Urothelium cell line (cell line): ENCODE data around the gene GSC.
"Not testable (repeated sequence)": the region's sequence is repeated elsewhere in the genome, so short reads cannot be mapped to it uniquely, and the experiment has no call there.

Experiments used
- DNase-seq: peaks from one replicate; pipeline ENCODE4 v3.0.0; 2011; ENCODE audit warnings: low spot score, mixed read lengths
- FAIRE-seq: peaks from 2 replicates; lab custom pipeline; 2011; peaks lifted over from hg19 to GRCh38; lab: Jason Lieb, UNC

Gene GSC

GRCh38 chr14:94769391-94770250 lies at the start of gene GSC:
Gene GSC (minus strand): TSS chr14:94770113. CDS start chr14:94770015, 98 bp downstream.
- DNase-seq (peak; percentile 36), FAIRE-seq (no peak)

DNA sequence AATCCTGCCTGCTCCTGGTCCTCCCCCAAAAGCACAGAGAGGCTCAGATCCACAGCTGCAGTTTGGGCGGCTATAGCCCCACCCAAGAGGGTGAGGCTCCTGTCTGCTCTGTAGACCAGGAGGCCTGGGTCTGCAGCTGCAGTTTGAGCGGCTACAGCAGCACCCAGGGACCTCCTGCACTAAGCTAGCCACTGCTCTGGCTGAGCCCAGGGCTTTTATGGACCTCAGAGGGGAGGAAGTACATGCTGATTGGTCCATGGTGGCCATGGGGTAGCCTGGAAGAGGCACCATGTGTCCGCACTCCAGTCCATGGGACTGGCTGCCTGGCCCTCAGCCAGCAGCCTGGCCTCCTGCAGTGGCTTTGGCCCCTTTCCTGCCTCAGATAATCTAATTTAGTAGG lies 49.6 kb upstream of the GSC start:
- DNase-seq (no peak), FAIRE-seq (no peak)

DNA sequence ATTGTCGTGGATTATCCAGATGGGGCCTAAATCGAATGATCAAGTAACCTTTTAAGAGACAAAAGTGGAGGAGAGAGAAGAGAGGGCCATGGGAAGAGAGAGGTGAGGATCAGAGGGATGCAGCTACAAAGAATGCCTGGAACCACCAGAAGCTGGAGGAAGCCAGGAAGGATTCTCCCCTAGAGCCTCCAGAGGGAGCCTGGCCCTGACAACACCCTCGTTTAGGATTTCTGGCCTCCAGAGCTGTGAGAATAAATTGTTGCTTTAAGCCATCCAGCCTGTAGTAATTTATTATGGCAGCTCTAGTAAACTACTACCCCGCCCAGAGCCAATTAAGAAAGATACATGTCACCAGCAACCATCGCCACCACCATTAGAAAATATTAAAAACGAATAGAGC lies 46.2 kb upstream of the GSC start:
- no peak for DNase-seq
- FAIRE-seq = no peak

- no peak for FAIRE-seq
Measured at GRCh38 chr14:94805680-94806288, 35.9 kb upstream of the GSC start.

DNA sequence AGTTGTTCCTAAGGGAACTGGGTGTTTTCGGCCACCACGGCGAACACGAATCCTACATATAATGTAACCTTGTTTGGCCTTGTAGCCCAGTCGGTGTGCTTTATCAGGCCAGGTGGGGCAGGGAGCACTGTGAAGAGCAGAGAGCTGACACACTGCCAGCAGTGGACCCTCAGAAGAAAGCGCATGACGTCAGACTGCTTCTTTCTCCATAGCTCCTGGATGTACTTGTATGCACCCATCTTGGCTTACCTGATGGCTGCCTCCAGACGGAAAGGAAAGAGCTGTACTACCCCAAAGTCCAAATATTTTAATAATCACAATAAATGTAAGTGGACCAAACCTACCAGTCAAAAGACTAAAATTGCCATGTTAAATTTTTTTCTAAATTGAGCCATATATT lies 31.3 kb upstream of the GSC start:
- DNase-seq = no peak
- FAIRE-seq = no peak

More at GRCh38 chr14:94805680-94806288, 35.9 kb upstream of the GSC start:
- DNase-seq = no peak

- DNase-seq, FAIRE-seq: not testable (repeated sequence)
Measured at GRCh38 chr14:94800764-94801163, 30.9 kb upstream of the GSC start.

GRCh38 chr14:94797887-94798286 lies 28.0 kb upstream of the GSC start:
- FAIRE-seq (no peak), DNase-seq (no peak)

DNA sequence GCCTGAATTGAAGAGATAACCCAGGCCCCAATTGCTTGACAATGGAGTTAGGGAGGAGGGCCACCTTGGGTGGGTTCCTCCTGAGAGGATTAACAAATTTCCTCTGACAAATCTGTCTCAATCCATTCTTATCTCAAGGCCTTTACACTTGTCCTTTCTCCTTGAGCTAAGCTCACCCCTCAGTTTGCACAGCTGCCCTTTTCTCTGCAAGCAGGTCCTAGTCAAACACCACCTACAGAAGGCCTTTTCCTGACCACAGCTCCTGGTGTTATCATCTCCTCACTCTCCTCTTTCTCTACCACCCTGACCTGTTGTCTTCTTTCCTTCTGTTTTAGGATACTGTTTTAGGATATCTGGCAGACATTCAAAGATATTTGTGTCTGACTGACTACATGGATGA lies 26.4 kb upstream of the GSC start:
- DNase-seq (no peak), FAIRE-seq (no peak)

- DNase-seq = peak; percentile 21
- FAIRE-seq = no peak
Measured at GRCh38 chr14:94795372-94795771, 25.5 kb upstream of the GSC start.

DNA sequence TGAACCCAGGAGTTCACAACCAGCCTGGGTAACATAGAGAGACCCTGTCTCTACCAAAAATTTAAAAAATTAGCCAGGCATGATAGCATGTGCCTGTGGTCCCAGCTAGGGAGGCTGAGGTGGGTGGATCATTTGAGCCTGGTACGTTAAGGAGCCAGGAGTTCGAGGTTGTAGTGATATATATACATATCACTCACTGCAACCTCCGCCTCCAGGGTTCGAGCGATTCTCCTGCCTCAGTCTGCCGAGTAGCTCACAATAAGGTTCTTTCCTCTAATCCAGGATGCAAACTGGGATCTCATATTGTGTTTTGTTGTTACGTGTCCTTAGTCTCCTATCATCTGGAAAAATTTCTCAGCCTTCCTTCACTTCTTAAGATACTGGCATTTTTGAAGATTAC lies 24.0 kb upstream of the GSC start:
- no peak for FAIRE-seq
- no peak for DNase-seq

GRCh38 chr14:94787655-94788054 lies 17.7 kb upstream of the GSC start:
- FAIRE-seq = no peak
- DNase-seq = no peak

DNA sequence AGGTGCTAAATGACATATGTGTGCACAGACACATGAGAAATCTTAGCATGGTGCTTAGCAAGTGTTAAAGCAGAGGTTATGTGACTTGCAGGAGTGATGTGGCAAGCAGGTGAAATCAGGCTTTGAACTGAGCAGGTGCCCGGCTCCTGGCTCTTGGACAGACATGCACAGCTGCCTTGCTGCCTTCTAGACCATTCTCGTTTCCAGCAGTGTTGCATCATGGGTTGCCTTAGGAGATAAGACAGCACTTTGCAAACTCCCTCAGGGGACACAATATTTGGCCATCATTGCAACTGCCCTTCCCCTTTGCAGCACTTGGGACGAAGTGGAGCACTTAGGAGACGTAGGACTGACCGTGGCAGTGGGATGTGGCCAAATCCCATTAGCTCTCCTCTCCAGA lies 17.2 kb upstream of the GSC start:
- FAIRE-seq = no peak
- DNase-seq = no peak

GRCh38 chr14:94780536-94781399 lies 10.9 kb upstream of the GSC start:
- FAIRE-seq (no peak), DNase-seq (no peak)

DNA sequence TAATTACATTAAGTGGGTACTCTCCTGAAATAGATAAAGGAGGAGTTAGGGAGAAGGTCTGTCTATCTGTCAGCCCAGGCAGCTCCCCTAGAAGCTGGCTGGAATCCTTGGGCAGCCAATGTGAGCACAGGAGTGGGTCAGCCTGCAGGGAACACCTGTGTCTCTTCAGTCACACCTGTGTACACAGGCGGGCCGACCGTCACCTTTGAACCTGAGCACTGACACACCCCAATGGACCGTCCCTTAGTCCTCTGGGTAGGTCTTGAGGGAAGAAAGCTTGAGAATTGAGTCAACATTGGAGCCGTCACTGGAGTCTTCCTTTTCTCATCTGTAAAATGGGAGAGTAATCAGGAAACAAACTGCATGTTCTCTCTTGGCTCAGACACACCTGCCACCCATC lies 9.8 kb upstream of the GSC start:
- no peak for DNase-seq
- no peak for FAIRE-seq

DNA sequence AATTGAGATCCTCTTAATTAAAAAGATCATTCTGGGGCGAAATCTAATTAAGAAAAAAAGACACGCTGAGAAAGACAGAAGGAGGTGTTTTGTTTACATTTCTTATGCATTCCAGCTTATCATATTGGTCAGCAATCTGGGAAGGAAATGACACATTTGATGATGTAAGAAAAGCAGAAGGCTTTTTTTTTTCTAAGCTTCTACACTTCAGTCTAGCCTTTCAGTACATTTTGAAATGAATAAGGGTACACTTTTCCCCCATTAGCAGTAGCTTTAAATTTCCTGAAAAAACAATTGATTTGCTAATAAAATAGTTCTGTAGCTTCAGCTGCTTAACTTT lies 5.9 kb upstream of the GSC start:
- DNase-seq (no peak), FAIRE-seq (no peak)

DNA sequence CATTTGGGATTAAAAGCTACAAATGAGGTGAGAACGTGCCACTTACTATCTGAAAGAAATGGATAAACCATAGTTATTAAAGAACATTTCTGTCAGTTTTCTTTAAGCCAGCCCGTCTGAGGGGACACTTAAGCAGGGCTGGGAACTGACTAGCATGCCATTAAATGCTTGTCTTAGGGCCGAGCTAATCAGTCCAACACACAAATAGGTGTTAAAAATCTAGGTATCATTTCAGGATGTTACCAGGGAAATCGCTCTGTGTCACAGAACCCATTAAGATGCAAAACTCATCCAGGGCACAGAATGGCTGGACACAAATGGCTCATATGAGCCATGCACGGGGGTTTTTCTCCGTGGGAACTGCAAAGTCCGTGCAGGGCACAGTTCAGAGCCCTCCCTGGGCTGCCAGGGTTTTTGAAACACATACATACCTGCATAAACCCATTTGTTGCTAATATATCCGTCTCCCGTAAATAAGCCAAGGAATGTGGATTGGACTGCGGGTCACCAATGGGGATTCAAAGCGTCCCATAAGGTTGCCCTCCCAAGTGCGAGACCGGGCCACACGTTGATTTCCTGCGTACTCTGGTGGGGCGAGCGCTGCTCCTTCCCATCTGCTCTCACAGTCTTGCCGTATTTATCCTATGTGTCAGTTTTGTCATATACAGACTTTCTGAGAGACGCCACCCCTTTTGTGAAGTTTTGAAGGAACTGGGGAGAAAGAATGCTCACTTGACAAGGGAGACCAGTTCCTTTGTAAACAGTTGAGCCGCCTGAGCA lies 5.4 kb upstream of the GSC start:
- DNase-seq (no peak), FAIRE-seq (no peak)

GRCh38 chr14:94774344-94775090 lies 4.6 kb upstream of the GSC start:
- no peak for FAIRE-seq
- no peak for DNase-seq

- DNase-seq (no peak), FAIRE-seq (no peak)
Measured at GRCh38 chr14:94773655-94774343, 3.9 kb upstream of the GSC start.

GRCh38 chr14:94773061-94773648 lies 3.2 kb upstream of the GSC start:
- DNase-seq (no peak), FAIRE-seq (no peak)
